ENCODE measurements around the gene ERMAP. TPM values are rescaled to one million over a fixed set of nuclear protein-coding genes. Genes with fewer than 3 reads are reported as not detected.

Gene ERMAP
- total and polyA plus RNA-seq, 2 of the 8 experiments (the other 6 are each of a cell fraction or from before 2014, with no cell fraction given) = 2.5 to 3.9 TPM

GRCh38 chr1:42824481-42825035 is 7.6 kb downstream of the ERMAP start (continued):
- TF ChIP-seq CHD7 (IDR thresholded peaks at IDR 0.05; ENCODE audit: insufficient replicate concordance, low read length) = no peak
- no peak for TF ChIP-seq CBX5 (IDR thresholded peaks at IDR 0.05; ENCODE audit: low read depth, low read length)
- TF ChIP-seq E2F6 (IDR thresholded peaks at IDR 0.05) = no peak
- TF ChIP-seq ASH2L (IDR thresholded peaks at IDR 0.05; ENCODE audit: low read length) = no peak
- TF ChIP-seq SIN3A (conservative IDR thresholded peaks at IDR 0.05 in 1 of 2, IDR thresholded peaks at IDR 0.05 in 1 of 2; ENCODE audit: low read depth in 1 of 2, low read length in 2 of 2) = no peak
- TF ChIP-seq KDM1A (IDR thresholded peaks at IDR 0.05; ENCODE audit: borderline replicate concordance, low read length) = no peak
- TF ChIP-seq ATF3 (IDR thresholded peaks at IDR 0.05; ENCODE audit: insufficient read depth, low read depth, low read length) = no peak
- TF ChIP-seq RAD21 (IDR thresholded peaks at IDR 0.05 in 1 of 2, conservative IDR thresholded peaks at IDR 0.05 in 1 of 2; ENCODE audit: low read depth in 2 of 2, low read length in 2 of 2) = no peak
- TF ChIP-seq POLR2A (IDR thresholded peaks at IDR 0.05; ENCODE audit: control extremely low read depth in 1 of 2, low read depth in 2 of 2, low read length in 2 of 2) = no peak

Data from H1 (cell line).